ENCODE data around the gene C14orf119. TPM values are rescaled to one million over a fixed set of nuclear protein-coding genes. Genes with fewer than 3 reads are reported as not detected.

Gene C14orf119
- total and polyA plus RNA-seq, 10 donors, result 28.0 to 47.0 (median 39.0) TPM

DNA sequence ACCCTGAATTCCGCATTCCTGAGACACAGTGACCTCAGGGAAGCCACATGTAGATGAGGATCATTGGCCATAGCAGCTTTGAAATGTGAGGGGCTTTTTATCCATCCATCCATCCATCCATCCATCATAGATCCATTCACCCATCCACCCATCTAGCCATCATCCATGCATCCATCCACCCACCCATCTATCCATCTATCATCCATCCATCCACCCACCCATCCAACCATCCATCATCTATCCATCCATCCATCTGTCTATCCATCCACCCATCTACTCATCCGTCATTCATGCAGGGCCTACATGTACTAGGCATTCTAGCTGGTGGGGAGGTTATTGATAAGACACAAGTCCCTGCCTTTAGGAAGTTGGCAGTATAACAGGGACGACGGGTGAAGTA is 51.7 kb downstream of the C14orf119 start:
- TF ChIP-seq, protein P1, sequence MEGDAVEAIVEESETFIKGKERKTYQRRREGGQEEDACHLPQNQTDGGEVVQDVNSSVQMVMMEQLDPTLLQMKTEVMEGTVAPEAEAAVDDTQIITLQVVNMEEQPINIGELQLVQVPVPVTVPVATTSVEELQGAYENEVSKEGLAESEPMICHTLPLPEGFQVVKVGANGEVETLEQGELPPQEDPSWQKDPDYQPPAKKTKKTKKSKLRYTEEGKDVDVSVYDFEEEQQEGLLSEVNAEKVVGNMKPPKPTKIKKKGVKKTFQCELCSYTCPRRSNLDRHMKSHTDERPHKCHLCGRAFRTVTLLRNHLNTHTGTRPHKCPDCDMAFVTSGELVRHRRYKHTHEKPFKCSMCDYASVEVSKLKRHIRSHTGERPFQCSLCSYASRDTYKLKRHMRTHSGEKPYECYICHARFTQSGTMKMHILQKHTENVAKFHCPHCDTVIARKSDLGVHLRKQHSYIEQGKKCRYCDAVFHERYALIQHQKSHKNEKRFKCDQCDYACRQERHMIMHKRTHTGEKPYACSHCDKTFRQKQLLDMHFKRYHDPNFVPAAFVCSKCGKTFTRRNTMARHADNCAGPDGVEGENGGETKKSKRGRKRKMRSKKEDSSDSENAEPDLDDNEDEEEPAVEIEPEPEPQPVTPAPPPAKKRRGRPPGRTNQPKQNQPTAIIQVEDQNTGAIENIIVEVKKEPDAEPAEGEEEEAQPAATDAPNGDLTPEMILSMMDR (IDR thresholded peaks at IDR 0.05 in 8 of 11, conservative IDR thresholded peaks at IDR 0.05 in 3 of 11), result no peak
- no peak for TF ChIP-seq POLR2A (IDR thresholded peaks at IDR 0.05)
- Histone ChIP-seq H3K4me3 (no peak overlapping the region), H3K4me1 (no peaks in the 10 kb centered on the region), H3K27ac (no peak overlapping the region), H3K9me3 (no peaks in the 10 kb centered on the region), H3K27me3 (replicated peaks in 1 of 7) (no peaks in the 10 kb centered on the region), H3K36me3 (peaks cover 0 to 4% (median 0%) of the 10 kb centered on the region in 6 donors)
- DNase-seq, result no peak
- 81 to 94% (median 92%) methylated on average over 4 of the region's 4 CpGs for WGBS, 5 donors
- intact Hi-C loops (cut with DNase I; ENCODE audit: low total_unique reads), result no loop called here

DNA sequence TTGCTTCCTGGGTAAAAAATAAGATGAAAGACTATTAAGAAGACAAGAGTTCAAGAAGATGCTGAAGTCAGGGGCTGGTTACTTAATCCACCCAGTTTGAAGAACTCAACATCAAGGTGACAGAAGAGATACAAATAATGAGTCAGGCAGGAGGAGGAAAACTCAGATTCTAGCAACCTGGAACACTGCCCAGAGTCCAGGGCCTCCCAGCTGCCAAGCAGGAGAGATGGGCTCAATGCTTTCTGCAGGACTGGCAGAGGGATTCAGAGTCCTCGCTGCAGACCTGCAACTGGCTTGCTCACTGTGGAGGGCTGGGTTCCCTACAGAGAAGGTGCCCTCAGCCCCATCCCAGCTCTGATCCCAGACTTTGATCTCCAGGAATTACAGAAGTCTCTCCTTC is 52.4 kb downstream of the C14orf119 start:
- no peak overlapping the region for H3K4me3 ChIP-seq
- intact Hi-C loops (cut with DNase I; ENCODE audit: low total_unique reads), result no loop called here
- H3K27me3 ChIP-seq (replicated peaks in 1 of 7), result no peaks in the 10 kb centered on the region
- H3K4me1 ChIP-seq, result no peaks in the 10 kb centered on the region
- no peak overlapping the region for H3K27ac ChIP-seq
- DNase-seq, result no peak
- 71 to 100% (median 93%) methylated on average over 1 of the region's 1 CpG for WGBS, 5 donors
- H3K36me3 ChIP-seq, result peaks cover 0 to 2% (median 0%) of the 10 kb centered on the region in 6 donors
- H3K9me3 ChIP-seq, result no peaks in the 10 kb centered on the region
- TF ChIP-seq POLR2AphosphoS5 (IDR thresholded peaks at IDR 0.05), result no peak
- no peak for TF ChIP-seq POLR2A (IDR thresholded peaks at IDR 0.05)
- TF ChIP-seq, protein P1 (IDR thresholded peaks at IDR 0.05 in 8 of 11, conservative IDR thresholded peaks at IDR 0.05 in 3 of 11), result no peak

DNA sequence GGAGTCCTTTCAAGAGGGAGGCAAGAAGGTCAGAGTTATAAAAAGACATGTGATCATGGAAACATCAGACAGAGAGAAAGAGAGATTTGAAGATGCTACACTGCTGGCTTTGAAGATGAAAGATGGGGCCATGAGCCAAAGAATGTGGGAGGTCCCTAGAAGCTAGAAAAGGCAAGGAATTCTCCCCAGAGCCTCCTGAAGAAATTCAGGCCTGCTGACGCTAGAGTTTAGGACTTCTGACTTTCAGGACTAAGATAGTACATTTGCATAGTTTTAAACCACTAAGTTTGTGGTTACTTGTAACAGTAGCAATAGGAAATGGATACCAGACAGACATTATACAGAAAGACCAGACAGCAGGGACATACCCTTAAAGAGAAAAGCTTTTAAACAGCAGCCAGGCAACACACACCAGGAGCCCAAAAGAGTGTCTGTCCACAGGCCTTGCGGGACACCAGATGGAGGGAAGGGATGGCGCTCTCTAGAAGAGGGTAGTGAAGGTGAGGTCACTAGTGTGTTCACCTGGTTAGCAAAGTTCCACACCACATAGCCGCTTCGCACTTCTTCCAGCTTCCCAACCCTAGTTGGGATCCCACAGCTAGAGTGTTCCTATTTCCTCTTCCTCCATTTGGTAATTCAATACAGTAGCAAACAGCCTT is 53.4 kb downstream of the C14orf119 start:
- intact Hi-C loops (cut with DNase I; ENCODE audit: low total_unique reads), result no loop called here
- TF ChIP-seq POLR2AphosphoS5 (IDR thresholded peaks at IDR 0.05) (no peak), POLR2A (IDR thresholded peaks at IDR 0.05) (no peak)
- TF ChIP-seq, protein P1 (IDR thresholded peaks at IDR 0.05 in 8 of 11, conservative IDR thresholded peaks at IDR 0.05 in 3 of 11), result no peak
- Histone ChIP-seq H3K27ac (no peak overlapping the region), H3K4me3 (no peak overlapping the region), H3K27me3 (replicated peaks in 1 of 7) (no peaks in the 10 kb centered on the region), H3K9me3 (no peaks in the 10 kb centered on the region), H3K36me3 (no peaks in the 10 kb centered on the region), H3K4me1 (peaks cover 0 to 9% (median 3%) of the 10 kb centered on the region in 6 donors)
- 89 to 97% (median 91%) methylated on average over 5 of the region's 5 CpGs for WGBS, 5 donors
- no peak for DNase-seq

DNA sequence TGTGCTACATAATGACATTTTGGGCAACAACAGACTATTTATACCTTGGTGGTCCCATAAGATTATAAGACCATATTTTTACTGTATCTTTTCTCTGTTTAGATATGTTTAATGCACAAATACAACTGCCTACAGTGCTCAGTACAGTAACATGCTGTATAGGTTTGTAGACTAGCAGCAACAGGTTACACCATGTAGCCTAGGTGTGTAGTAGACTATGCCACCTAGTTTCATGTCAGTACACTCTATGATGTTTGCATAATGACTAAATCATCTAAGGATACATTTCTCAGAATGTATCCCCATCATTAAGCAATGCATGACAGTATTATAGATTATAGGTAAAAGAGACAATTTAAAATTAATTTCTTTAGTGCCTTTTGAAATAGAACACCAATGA is 54.4 kb downstream of the C14orf119 start:
- Histone ChIP-seq H3K27ac (no peak overlapping the region), H3K4me3 (no peak overlapping the region), H3K36me3 (no peaks in the 10 kb centered on the region), H3K27me3 (replicated peaks in 1 of 7) (no peaks in the 10 kb centered on the region), H3K9me3 (no peaks in the 10 kb centered on the region), H3K4me1 (peaks cover 4 to 19% (median 13%) of the 10 kb centered on the region in 6 donors)
- no peak for DNase-seq
- no peak for TF ChIP-seq POLR2AphosphoS5 (IDR thresholded peaks at IDR 0.05)
- no peak for TF ChIP-seq POLR2A (IDR thresholded peaks at IDR 0.05)
- TF ChIP-seq, protein P1 (IDR thresholded peaks at IDR 0.05 in 8 of 11, conservative IDR thresholded peaks at IDR 0.05 in 3 of 11), result no peak
- intact Hi-C loops (cut with DNase I; ENCODE audit: low total_unique reads), result no loop called here

Other genes with a start within 250 kb of the C14orf119 start
- gene LRP10, start 223.8 kb upstream of the C14orf119 start, total RNA-seq, result 100 to 1,000 TPM in 6 of 7 donors, 10 to 100 TPM in 1; 99.6 to 205 (median 110) TPM
- 10 to 100 TPM in 1 of 3 donors, 1 to 10 TPM in 2; 7.9 to 22.3 (median 8.9) TPM for gene LRP10, start 223.8 kb upstream of the C14orf119 start, polyA plus RNA-seq
- 1 to 10 TPM; 1.4 to 5.8 (median 3.0) TPM for gene REM2, start 212.3 kb upstream of the C14orf119 start, total RNA-seq
- 1 to 10 TPM; 2.2 to 5.2 (median 3.4) TPM for gene REM2, start 212.3 kb upstream of the C14orf119 start, polyA plus RNA-seq
- 100 to 1,000 TPM in 4 of 7 donors, 10 to 100 TPM in 3; 84.9 to 875 (median 103) TPM for gene RBM23, start 176.4 kb upstream of the C14orf119 start, total RNA-seq
- 10 to 100 TPM; 19.0 to 40.3 (median 32.7) TPM for gene RBM23, start 176.4 kb upstream of the C14orf119 start, polyA plus RNA-seq
- 10 to 100 TPM; 31.1 to 44.7 (median 40.6) TPM for gene PRMT5, start 166.1 kb upstream of the C14orf119 start, total RNA-seq
- gene PRMT5, start 166.1 kb upstream of the C14orf119 start, polyA plus RNA-seq, result 10 to 100 TPM; 18.6 to 30.6 (median 24.9) TPM
- gene HAUS4, start 138.4 kb upstream of the C14orf119 start, total RNA-seq, result 10 to 100 TPM; 37.7 to 83.5 (median 50.6) TPM
- gene HAUS4, start 138.4 kb upstream of the C14orf119 start, polyA plus RNA-seq, result 10 to 100 TPM; 21.1 to 44.3 (median 31.5) TPM
- gene AJUBA, start 113.0 kb upstream of the C14orf119 start, total RNA-seq, result 10 to 100 TPM in 1 of 7 donors, 1 to 10 TPM in 6; 1.4 to 11.0 (median 5.3) TPM
- gene AJUBA, start 113.0 kb upstream of the C14orf119 start, polyA plus RNA-seq, result 1 to 10 TPM in 1 of 3 donors, under 1 TPM in 2; 0.63 to 2.1 (median 0.68) TPM
- gene C14orf93, start 85.4 kb upstream of the C14orf119 start, total RNA-seq, result 10 to 100 TPM in 6 of 7 donors, 1 to 10 TPM in 1; 7.3 to 27.0 (median 11.3) TPM
- 1 to 10 TPM; 7.5 to 8.8 (median 8.0) TPM for gene C14orf93, start 85.4 kb upstream of the C14orf119 start, polyA plus RNA-seq
- 10 to 100 TPM; 43.1 to 72.3 (median 55.1) TPM for gene PSMB5, start 60.6 kb upstream of the C14orf119 start, total RNA-seq
- gene PSMB5, start 60.6 kb upstream of the C14orf119 start, polyA plus RNA-seq, result 10 to 100 TPM; 36.5 to 80.1 (median 60.9) TPM
- gene PSMB11, start 53.3 kb upstream of the C14orf119 start, total RNA-seq, result not detected
- gene PSMB11, start 53.3 kb upstream of the C14orf119 start, polyA plus RNA-seq, result under 1 TPM in 1 of 3 donors, not detected in 2; 0.03 TPM
- 1 to 10 TPM; 2.6 to 9.4 (median 6.5) TPM for gene CDH24, start 38.0 kb upstream of the C14orf119 start, total RNA-seq
- 1 to 10 TPM; 1.3 to 6.3 (median 3.1) TPM for gene CDH24, start 38.0 kb upstream of the C14orf119 start, polyA plus RNA-seq
- 100 to 1,000 TPM; 148 to 228 (median 211) TPM for gene ACIN1, start 369 bp upstream of the C14orf119 start, total RNA-seq
- 100 to 1,000 TPM in 2 of 3 donors, 10 to 100 TPM in 1; 59.2 to 126 (median 119) TPM for gene ACIN1, start 369 bp upstream of the C14orf119 start, polyA plus RNA-seq
- gene CIROP, start 9.5 kb downstream of the C14orf119 start, total RNA-seq, result not detected
- not detected for gene CIROP, start 9.5 kb downstream of the C14orf119 start, polyA plus RNA-seq
- 1 to 10 TPM in 4 of 7 donors, under 1 TPM in 3; 0.64 to 9.6 (median 1.6) TPM for gene CEBPE, start 23.8 kb downstream of the C14orf119 start, total RNA-seq
- 1 to 10 TPM; 1.2 to 3.5 (median 1.3) TPM for gene CEBPE, start 23.8 kb downstream of the C14orf119 start, polyA plus RNA-seq
- 100 to 1,000 TPM in 1 of 7 donors, 10 to 100 TPM in 6; 23.5 to 106 (median 68.0) TPM for gene SLC7A8, start 88.2 kb downstream of the C14orf119 start, total RNA-seq
- 1 to 10 TPM; 3.5 to 8.7 (median 6.7) TPM for gene SLC7A8, start 88.2 kb downstream of the C14orf119 start, polyA plus RNA-seq
- gene RNF212B, start 142.4 kb downstream of the C14orf119 start, total RNA-seq, result not detected
- gene RNF212B, start 142.4 kb downstream of the C14orf119 start, polyA plus RNA-seq, result not detected
- 10 to 100 TPM in 2 of 7 donors, 1 to 10 TPM in 5; 7.3 to 13.0 (median 9.1) TPM for gene HOMEZ, start 190.6 kb downstream of the C14orf119 start, total RNA-seq
- 1 to 10 TPM; 3.1 to 5.4 (median 5.0) TPM for gene HOMEZ, start 190.6 kb downstream of the C14orf119 start, polyA plus RNA-seq
- gene PPP1R3E, start 207.4 kb downstream of the C14orf119 start, total RNA-seq, result 10 to 100 TPM; 18.6 to 31.7 (median 20.8) TPM
- 10 to 100 TPM; 22.1 to 36.7 (median 30.3) TPM for gene PPP1R3E, start 207.4 kb downstream of the C14orf119 start, polyA plus RNA-seq
- gene BCL2L2, start 211.3 kb downstream of the C14orf119 start, total RNA-seq, result 10 to 100 TPM; 16.7 to 34.6 (median 24.9) TPM
- 10 to 100 TPM in 1 of 3 donors, 1 to 10 TPM in 2; 5.4 to 19.2 (median 7.5) TPM for gene BCL2L2, start 211.3 kb downstream of the C14orf119 start, polyA plus RNA-seq
- gene PABPN1, start 226.0 kb downstream of the C14orf119 start, total RNA-seq, result 100 to 1,000 TPM in 4 of 7 donors, 10 to 100 TPM in 3; 52.1 to 152 (median 132) TPM
- 100 to 1,000 TPM; 118 to 146 (median 132) TPM for gene PABPN1, start 226.0 kb downstream of the C14orf119 start, polyA plus RNA-seq